HTERT RPE-1 (cell line): Measurements from ENCODE around the gene CLCNKA.
"Not testable (repeated sequence)": the region's sequence is repeated elsewhere in the genome, so short reads cannot be mapped to it uniquely, and the experiment has no call there.

Experiments used
- in situ Hi-C: fragments of 300-500 bp; cut with MboI; formaldehyde crosslinking; loops from 4 replicates; pipeline ENCODE4 v1.14.3; 2020; ENCODE audit warnings: low sequenced_read_pairs

The CLCNKA gene

DNA sequence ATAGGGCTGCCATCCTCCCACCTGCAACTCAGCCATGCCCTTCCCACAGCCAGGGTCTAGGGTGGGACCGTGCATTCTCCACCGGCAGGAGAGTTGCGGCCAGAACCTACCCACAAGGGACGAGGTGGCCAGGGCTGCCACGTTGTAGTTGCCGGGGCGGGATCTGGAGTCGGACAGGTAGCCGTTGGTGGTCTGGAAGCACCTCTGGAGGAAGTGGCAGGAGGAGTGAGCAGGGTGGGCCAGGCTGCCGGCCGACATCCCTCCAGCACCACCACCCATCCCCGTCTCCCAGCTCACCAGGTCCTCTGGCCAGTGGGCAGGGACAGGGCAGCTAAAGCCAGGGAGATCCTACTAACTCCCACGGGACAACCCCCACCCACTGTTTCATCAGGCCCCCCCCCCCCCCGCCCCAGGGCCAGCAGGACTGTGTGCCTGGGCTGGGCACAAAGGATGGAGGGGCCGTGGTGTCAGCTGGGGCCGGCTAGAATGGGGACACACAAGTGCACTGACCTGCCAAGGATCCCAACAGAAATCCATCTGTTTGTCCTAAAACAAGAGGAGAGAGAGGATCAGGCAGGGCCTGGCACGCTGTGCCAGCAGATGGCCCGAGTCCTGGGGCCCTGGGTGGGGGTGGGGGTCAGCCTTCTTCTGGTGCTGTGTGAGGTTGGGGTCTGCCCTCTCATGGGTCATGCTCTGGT, 40.3 kb downstream of the CLCNKA start:
- in situ Hi-C loops = not testable (repeated sequence)

DNA sequence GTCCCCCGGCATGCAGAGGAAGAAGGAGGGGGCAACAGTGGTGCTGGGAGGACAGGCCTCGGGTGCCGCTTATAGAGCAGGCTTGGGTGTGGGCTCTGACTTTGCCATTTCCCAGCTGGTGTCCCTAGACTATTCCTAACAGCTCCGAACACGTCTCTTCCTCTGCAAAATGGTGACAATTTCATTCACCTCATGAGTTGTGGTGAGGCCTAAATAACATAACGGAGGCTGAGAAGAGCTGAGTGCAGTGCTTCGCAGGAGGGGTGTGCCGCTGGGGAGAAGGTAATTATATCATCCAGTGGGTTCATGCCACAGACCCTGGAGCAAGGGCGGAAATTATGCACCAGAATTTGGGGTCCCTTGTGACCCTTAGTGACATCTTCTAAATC, 40.8 kb downstream of the CLCNKA start:
- in situ Hi-C loops = not testable (repeated sequence)

DNA sequence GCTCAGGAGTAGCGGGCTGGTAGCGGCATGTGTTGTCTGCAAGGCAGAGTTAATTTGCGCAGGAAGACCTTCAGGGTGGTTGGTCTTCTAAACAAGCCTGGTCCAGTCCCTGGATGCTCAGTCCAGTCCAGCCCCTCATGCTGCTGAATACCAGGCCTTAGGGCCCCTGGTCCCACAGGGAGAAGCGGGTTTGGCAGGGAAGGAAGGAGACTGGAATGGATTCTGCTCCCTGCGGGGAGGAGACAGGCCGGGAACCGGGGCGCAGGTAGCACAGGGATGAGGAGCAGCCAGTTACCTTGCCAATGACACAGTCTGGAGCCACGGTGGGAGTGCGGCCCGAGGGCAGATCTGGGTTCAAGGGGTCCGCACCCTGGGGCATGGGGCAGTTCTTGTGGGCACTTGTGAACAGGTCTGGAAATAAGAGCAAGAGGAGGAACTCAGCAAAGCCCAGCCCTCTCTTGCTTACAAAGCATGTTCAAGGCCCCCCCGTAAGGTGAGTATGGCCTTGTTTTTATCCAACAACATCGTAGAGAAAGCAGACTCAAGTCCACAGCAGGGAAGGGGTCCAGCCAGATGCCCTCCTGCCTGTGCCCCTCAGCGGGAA, 41.5 kb downstream of the CLCNKA start:
- in situ Hi-C loops = no loop called here

DNA sequence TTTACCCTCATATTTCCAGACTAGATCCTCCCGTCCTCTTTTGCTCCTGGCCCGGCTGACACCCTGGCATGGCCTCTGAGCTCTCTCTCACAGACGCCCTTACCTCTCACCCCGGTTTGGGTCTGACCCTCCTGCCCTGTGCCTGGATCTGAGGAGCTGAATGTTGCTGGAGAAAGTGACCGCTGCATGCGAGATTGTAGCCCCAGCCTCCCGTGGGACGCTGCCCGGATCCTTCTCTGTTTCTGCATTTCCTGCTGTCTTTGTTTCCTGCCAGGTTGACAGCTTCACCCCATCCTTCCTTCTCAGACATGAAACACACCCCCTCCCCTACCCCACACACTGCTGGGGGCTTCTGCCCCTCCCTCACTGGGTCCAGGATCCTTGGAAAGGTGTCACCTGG, 42.1 kb downstream of the CLCNKA start:
- in situ Hi-C loops = no loop called here

DNA sequence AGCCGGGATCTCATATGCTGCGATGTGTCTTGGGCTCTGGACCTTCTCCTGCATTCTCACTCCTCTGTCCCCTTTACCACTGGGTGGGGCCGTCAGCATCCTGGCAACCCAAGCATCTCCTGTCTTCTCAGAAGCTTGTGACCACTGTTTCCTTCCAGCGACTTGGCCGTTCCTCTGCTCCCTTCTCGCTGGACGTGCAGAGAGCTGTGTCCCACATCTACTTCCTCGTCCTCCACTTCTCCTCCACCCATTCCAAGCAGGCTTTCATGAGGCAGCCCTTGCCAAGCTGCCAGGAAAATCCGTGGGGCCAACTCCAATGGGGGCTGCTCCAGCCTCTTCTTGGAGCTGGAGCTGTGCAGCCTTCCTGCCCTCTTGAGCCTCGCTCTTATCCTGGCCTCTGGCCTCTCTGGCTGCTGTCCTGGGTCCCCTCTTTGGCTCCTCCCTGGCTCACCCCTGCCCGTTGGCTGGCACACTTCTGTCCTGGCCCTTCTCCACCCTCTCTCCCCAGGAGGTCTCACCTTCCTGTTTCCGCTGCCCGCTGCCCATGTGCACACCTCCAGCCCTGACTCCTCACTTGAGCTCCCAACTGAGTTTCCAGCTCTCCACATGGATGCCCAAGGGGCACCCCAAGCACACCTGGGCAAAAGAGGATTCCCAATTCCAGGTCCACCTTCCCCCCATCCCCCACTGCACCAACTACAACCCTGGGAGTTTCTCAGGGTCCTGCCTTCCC, 42.9 kb downstream of the CLCNKA start:
- in situ Hi-C loops = no loop called here

DNA sequence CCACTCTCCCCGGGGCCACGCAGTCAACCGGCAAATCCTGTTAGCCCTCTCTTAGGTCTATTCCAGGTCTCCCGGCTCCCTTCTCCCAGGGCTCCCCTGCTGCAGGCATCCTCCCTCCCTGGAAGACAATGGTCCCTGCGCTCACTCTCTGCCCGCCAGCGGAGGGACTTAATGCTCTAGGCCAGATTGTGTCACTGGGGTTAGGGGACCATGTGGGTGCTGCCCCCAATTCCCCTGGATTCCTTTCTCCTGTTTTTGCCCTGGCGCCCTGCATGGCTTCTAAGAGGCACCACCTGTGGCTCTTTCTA, 43.4 kb downstream of the CLCNKA start:
- in situ Hi-C loops = no loop called here

DNA sequence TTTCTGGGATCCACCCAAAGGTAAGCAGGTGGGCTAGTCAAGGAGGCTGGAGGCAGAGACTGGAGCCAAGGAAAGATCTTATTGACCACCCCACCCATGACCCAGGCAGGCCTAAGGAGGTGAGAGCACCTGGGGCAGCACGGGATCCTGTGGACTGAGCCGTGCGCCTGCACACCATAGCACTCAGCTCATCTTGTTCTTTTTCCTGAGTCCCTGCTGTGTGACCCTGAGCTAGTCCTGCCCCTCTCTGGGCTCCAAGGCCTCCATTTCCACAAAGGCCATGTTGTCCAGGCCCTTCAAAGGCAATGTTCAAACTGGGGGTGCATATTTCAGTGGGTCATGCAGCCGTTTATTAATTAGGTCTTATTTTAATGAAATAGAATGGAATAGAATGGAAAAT, 44.4 kb downstream of the CLCNKA start:
- in situ Hi-C loops = no loop called here

DNA sequence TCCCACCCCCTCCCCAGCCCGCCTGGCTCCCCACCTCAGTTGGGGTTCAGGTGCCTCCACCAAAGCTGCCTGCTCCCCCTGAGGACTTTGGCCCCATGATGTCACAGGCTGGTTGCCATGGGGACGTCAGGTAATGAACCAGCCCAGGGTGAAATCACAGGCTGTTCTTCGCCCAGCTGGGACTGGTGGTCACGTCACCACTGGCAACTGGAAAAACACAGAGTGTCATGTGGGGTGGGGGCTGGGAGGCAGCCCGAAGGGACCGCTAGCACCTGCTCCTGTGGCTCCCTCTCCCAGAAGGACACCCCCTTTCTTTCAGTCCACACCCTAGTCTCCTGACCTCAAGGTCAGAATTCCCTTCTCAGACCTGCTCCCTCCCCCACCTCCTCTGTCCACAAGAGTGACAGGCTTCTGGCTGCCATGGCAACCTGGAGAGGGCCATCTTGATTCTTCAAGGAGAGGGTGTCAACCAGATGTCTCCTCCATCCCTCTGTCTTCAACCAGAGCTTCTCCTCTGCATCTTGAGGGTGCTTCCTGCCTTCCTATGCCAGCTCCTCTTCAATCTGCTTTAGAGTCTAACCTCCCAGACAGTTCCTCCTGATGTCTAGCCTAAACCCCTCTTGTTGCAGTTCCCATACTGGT, 45.4 kb downstream of the CLCNKA start:
- in situ Hi-C loops = no loop called here

DNA sequence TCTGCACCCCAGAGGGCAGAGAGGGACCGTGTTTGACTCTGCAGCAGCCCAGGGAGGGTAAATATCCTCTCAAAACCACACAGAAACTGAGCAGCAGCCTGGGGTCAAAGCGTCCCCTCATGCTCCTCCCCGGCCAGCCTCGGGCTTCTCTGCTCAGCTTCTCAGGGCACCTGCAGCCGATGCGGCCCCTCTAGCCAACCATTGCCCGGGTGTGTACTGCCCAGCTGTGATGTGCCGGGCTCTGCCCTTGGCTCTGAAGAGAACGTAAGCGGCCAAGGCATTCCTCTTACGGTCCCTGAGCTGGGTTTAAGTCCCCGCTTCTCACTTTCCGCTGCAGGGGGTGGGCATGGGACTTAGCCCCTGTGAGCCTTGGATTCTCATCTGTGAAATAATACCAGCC, 46.1 kb downstream of the CLCNKA start:
- in situ Hi-C loops = no loop called here

DNA sequence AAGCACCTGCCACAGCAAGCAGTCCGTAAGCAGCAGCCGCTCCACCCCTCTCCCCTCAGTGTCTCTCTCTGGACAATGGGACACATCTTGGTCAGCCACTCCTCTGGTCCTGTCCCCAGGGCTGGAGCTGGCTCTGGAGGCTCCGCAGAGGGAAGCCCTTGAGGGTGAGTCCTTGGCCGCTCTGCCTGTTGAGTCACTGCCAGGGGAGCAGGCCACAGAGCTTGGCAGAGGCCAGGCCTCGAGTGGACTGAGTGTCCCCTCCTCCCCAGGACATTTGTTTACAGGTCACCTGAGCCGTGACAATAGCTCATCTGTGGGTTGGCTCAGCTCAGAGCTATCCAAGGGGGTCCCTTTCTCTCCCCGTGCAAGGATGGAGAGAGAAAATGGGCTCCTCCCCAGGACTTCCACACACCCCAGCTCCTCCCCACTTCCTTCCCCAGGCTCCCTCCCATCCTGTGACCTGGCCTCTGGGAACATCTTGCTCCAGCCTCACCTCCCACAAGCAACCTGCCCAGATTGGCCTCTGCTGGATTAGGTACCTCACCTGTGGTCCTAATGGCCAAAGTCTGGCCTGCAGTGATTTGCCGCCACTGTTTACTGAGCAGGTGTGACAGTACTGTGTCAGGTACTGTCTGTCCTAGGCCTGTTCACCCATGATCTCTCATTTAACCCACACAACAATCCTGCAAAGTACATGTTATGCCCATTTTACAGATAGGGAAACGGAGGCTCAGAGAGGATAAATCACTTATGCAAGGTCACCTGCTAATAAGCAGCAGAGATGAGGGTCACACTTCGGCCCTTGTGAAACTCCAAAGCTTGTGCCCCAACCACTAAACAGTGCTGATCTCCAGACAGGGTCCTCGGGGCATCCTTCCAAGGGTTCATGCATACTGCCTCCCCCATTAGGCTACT, 46.8 kb downstream of the CLCNKA start:
- in situ Hi-C loops = no loop called here

DNA sequence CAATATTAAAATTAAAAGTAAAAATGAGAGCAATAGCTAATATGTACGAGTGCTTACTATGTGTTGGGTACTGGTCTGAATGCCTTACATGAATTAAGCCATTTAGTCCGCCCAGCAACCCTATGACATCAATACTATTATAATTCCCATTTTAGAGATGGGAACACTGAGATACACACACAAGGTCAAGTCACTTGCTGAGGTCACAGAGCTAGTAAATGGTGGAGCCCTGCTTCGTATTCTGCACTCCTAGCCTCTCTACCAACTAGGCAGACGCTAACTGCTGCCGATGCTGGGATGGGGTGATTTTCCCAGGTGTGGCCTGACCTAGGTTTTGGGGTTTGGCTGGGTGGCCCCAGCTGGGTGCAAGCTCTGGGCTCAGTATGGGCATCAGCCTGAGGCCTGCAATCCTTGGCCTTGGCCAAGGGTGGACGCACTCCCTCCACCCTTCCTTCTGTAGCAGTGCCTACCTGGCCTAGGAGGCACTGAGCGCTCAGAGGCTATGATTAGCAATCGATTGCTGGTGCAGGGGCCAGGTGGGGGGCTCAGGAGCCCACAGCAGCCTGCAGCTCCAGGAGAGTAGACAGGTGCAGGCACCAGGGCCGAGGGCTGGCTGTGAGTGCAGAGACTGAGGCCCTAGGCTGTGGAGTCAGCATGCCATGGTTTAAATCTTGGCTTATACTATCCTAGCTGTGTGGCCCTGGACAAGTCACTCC, 49.0 kb downstream of the CLCNKA start:
- in situ Hi-C loops = no loop called here

DNA sequence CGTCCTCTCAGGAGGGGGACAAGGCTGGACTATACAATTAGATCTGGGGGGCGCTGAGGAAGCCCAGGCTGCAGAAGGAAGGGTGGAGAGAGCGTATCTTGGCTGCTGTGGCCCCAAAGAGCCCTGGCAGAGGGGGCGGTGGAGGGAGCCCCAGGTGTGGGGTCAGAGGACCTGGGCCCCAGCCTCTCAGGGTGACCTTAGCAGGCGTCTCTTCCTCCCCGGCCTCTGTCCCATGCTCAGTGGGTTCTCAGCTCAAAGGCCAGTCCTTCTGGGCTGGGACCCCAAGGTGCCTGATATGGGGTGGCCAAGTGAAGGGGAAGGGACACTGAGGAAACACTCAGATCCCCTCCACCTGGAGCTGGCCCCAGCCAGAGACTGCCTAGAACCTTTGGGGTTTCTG, 49.8 kb downstream of the CLCNKA start:
- in situ Hi-C loops = no loop called here

DNA sequence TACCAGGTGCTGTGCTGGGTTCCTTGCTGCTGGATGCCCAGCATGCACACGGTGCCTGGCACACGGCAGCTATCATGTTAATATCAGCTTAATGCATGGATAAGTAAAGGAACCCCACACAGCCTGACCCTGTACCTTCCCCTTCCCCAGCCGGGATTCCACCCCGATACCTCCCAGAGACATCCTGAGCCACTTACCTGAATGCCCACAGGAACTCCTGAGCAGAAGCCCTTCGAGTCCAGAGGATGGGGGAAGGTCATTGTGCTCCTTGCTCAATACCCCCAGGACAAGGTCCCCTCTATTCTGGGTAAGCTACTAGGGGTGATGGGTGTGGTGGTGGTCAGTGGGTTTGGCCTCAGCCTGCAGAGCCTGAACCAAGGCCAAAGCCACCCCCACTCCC, 50.3 kb downstream of the CLCNKA start:
- in situ Hi-C loops = no loop called here

DNA sequence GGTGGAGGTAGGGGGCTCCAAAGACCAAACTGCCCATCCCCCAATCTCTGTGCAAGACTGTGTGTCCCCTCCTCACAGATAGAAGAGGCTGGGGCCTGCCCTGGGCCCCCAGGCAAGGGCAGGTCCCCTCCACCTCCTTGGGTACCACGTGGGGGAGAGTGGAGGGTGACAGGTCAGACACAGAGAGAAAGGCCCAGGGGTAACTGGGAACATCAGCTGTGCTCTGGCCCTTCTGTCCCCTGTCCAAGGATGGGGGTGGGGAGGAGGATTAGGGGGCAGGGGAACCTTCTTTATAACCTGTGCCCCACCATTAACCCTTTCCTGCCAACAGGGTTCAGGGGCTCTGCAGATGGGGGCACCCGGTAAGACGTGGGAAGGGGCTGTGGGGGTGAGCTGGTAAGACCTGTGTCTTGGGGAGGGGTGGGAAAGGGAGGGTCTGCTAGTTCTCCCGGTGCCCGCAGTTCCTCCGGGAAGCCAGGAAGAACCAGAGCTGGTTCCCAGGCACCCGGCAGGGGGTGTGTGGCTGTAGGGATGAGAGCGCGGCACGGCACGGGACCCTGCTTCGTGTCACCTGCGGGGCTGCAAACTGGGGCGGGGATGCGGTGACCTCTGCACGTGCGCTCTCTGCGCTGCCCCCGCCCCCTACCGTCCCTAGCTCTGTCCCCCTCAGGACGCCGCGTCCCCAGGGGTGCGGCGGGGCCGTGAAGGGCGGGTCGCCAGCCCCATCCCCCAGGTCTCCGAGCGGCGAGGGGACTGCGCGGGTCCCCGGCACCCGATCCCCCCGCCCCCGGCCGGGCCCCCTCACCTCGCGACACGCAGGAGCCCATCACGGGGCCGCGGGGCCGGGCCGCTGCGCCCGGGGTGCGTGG, 51.0 kb downstream of the CLCNKA start:
- in situ Hi-C loops = no loop called here

DNA sequence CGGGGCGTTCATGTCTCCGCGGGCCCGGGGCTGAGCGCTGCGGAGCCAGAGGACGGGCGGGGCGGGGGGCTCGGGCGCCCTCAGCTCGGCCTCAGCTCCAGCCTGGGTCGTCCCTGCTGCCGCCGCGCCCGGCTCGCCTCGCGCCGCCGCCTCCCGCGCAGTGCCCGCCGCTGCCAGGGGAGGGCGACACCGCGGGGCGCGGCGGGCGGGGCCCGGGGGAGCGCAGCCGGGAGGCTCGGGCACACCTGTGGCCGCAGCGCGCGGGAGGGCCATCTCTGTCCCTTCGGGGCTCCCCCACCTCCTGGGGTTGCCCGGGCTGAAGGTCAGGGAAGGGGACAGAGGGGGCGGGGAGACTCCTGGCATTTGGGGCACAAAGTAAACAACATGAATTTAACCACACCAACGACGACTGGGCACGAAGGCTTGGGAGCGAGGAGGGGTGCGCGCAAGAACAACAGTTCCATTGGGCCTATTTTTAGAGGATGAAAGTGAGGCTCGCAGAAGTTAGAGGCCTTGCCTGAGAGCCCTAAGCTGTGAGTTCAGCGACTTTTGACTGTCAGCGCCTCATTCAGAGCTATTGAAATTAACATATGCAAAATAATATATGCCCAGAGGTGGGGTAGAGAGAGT, 51.8 kb downstream of the CLCNKA start, which contains the start of gene FAM131C:
Gene FAM131C (minus strand): TSS at position 162 of the 630 bp plus-strand sequence. CDS start 209 bp downstream, outside the sequence.
- in situ Hi-C loops = no loop called here

DNA sequence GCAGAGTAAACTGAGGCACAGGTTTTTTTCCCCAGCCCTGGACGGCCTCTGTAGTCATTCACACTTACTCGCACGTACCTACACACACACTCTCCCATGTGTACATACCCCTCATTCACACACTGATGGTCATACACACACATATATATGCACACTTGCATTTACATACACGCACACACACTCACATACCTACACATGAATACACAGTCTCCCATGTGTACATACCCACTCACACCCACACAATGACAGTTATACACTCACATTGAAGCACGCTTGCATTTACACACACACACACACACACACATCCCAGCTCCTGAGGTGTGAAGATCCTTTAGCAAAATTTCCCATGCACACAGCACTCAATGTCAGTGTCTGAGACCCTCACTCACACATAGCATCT, 52.4 kb downstream of the CLCNKA start:
- in situ Hi-C loops = no loop called here

DNA sequence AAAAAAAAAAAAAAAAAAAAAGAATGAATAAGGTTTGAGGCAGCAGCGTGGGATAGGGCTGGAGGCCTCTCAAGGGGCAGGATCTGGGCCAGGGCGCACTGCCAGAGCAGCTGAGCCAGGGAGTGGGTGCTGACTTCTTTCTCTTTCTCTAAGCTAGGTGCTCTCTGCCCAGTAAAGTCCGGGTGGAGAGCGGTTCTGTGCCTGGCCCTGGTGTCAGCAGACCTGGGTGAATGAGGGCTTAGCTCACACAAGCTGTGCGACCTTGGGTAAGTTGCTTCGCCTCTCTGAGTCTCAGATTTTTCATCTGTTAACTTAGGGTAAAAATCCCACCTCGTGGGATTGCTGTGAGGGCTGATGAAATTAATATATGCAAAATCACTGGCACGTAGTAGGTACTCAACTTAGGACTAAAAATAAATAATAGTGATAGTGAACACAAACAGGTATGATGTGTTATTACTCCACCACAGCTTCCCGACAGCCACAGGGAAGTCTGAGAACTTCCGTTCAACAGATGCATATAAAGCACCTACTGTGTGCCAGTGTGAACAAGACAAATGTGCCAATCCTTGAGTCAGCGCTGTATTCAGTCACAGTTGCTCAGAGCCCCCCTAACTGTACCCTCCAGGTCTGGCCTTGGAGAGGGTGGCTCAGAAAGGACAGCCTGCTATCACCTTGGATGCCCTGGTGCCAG, 53.6 kb downstream of the CLCNKA start:
- in situ Hi-C loops = no loop called here
